Activated CD4-positive, alpha-beta T cell treated with anti-CD3 and anti-CD28 coated beads, Interleukin-2, amount 50 U/mL, for 4 hours (primary cell): ENCODE measurements around the gene MT1F.

ENCODE experiments used
- DNase-seq, 2 experiments: peaks; one replicate each; pipeline ENCODE4 v3.0.0-alpha.2; 2020

Gene MT1F

GRCh38 chr16:56702836-56703235, 45.1 kb downstream of the MT1F start:
- no peak for DNase-seq
